OCI-LY7 (cell line): ENCODE measurements around the gene CELF4. TPM values are rescaled to one million over a fixed set of nuclear protein-coding genes. Genes with fewer than 3 reads are reported as not detected.

Source experiments
- BruUV-seq: library from RNA; stranded (reverse); fragments of 400-500 nt; replicated peaks from 2 replicates; lab custom pipeline; 2021; lab: Mats Ljungman, UMichigan
- CTCF ChIA-PET: fragments of 300-600 bp; sonication (Branson Sonifier 250); formaldehyde crosslinking; loops from one replicate; lab custom pipeline; 2022; ENCODE audit warnings: antibody characterized with exemption; ENCODE audit not compliant: unreplicated experiment; lab: Charles Lee
- POLR2A ChIA-PET: fragments of 300-600 bp; sonication (Branson Sonifier 250); formaldehyde crosslinking; loops from one replicate; lab custom pipeline; 2022; ENCODE audit warnings: antibody characterized with exemption; lab: Charles Lee
- DNase-seq: peaks from one replicate; pipeline ENCODE4 v3.0.0-alpha.2; 2015; ENCODE audit warnings: low spot score
- H2AFZ ChIP-seq: fragments of 200-600 bp; sonication (generic), shearing (Covaris generic); 2 replicates; pipeline ENCODE4 v1.6.1; 2014; ENCODE audit warnings: mild to moderate bottlenecking, antibody characterized with exemption, low read length, moderate library complexity
- H3K27ac ChIP-seq: fragments of 200-600 bp; sonication (generic); 2 replicates; pipeline ENCODE4 v1.5.1; 2014; ENCODE audit warnings: mixed run types, low read depth, mild to moderate bottlenecking, moderate library complexity, low read length, inconsistent platforms; ENCODE audit not compliant: poor library complexity, severe bottlenecking
- H3K36me3 ChIP-seq: fragments of 200-600 bp; sonication (generic); 2 replicates; pipeline ENCODE4 v1.6.1; 2014; ENCODE audit warnings: mild to moderate bottlenecking, antibody characterized with exemption, low read length, moderate library complexity, mixed read lengths; ENCODE audit not compliant: insufficient read depth
- H3K4me1 ChIP-seq: fragments of 200-600 bp; sonication (generic); 2 replicates; pipeline ENCODE4 v1.5.1; 2014; ENCODE audit warnings: mild to moderate bottlenecking, low read length; ENCODE audit not compliant: insufficient read depth, poor library complexity, severe bottlenecking
- H3K4me2 ChIP-seq: fragments of 200-600 bp; sonication (generic); 2 replicates; pipeline ENCODE4 v1.6.1; 2014; ENCODE audit warnings: mild to moderate bottlenecking, low read length
- H3K4me3 ChIP-seq: fragments of 200-600 bp; sonication (generic); 2 replicates; pipeline ENCODE4 v1.5.1; 2014; ENCODE audit warnings: mild to moderate bottlenecking, low read depth, low read length; ENCODE audit not compliant: poor library complexity, severe bottlenecking
- H3K79me2 ChIP-seq: fragments of 200-600 bp; sonication (generic); 2 replicates; pipeline ENCODE4 v1.6.1; 2016; ENCODE audit warnings: low read depth, mild to moderate bottlenecking, low read length, moderate library complexity, mixed read lengths; ENCODE audit not compliant: insufficient read depth
- H3K9me2 ChIP-seq: fragments of 200-600 bp; sonication (generic); 2 replicates; pipeline ENCODE4 v1.6.1; 2016; ENCODE audit warnings: mild to moderate bottlenecking, low read length, mixed read lengths; ENCODE audit not compliant: insufficient read depth
- H3K9me3 ChIP-seq: fragments of 200-600 bp; sonication (generic); 2 replicates; pipeline ENCODE4 v1.6.1; 2014; ENCODE audit warnings: mild to moderate bottlenecking, mixed run types, low read length, mixed read lengths
- H4K20me1 ChIP-seq: fragments of 200-600 bp; sonication (generic); 2 replicates; pipeline ENCODE4 v1.6.1; 2014; ENCODE audit warnings: mild to moderate bottlenecking, antibody characterized with exemption, low read length, moderate library complexity, mixed read lengths; ENCODE audit not compliant: insufficient read depth
- EZH2phosphoT487 ChIP-seq: fragments of 200-600 bp; sonication (generic); IDR thresholded peaks from 2 replicates; pipeline ENCODE4 v1.6.1; 2018; ENCODE audit warnings: low read depth, borderline replicate concordance, mild to moderate bottlenecking, mixed run types, antibody characterized with exemption, low read length, moderate library complexity, mixed read lengths
- intact Hi-C: fragments of 100-400 bp; cut with micrococcal nuclease; formaldehyde crosslinking; loops from one replicate; pipeline ENCODE4 v1.10.0; 2022; ENCODE audit not compliant: unreplicated experiment
- total RNA-seq, 2 experiments: library from RNA; depleted of rRNA in 1 of 2; stranded (reverse); fragments of >200 nt in 1 of 2; shearing (Covaris generic) in 1 of 2; gene quantifications; 2 replicates each; pipeline ENCODE4 v1.2.3, GENCODE V29; 2014 to 2022
- TF ChIP-seq, protein P1 (sequence below): fragments of 200-600 bp; sonication (generic); conservative IDR thresholded peaks from 2 replicates; pipeline ENCODE4 v1.5.1; 2014; ENCODE audit warnings: mild to moderate bottlenecking, antibody characterized with exemption, low read length, moderate library complexity, mixed read lengths

Gene CELF4
- total RNA-seq, 2 experiments from 2014 or later = not detected

DNA sequence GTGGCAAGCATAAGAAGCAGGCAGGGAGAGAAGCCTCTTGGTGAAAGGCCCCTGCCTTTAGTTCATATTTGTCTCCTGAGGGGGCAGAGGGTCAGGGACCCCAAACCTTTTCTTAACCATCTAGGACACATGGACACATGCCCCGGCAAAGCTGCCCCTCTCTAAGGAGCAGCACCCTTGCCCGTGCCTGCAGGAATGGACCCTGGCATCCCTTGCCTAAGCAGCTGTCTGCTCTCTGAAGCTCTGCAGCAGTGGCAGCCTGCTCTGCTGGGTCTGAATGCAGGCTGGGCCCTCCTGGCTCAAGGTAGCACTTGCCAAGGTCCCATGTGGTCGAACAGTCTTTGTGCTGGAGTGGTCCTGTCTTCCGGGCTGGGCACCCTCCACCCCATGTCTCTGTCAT lies 174.4 kb downstream of the CELF4 start:
- ChIA-PET CTCF (no interaction called here), POLR2A (no interaction called here)
- no peaks in the 10 kb centered on the region for H3K9me2 ChIP-seq
- H3K4me3 ChIP-seq = no peak overlapping the region
- BruUV-seq = no TSS peak
- no peaks in the 10 kb centered on the region for H4K20me1 ChIP-seq
- H3K4me2 ChIP-seq = no peak overlapping the region
- TF ChIP-seq, protein P1, sequence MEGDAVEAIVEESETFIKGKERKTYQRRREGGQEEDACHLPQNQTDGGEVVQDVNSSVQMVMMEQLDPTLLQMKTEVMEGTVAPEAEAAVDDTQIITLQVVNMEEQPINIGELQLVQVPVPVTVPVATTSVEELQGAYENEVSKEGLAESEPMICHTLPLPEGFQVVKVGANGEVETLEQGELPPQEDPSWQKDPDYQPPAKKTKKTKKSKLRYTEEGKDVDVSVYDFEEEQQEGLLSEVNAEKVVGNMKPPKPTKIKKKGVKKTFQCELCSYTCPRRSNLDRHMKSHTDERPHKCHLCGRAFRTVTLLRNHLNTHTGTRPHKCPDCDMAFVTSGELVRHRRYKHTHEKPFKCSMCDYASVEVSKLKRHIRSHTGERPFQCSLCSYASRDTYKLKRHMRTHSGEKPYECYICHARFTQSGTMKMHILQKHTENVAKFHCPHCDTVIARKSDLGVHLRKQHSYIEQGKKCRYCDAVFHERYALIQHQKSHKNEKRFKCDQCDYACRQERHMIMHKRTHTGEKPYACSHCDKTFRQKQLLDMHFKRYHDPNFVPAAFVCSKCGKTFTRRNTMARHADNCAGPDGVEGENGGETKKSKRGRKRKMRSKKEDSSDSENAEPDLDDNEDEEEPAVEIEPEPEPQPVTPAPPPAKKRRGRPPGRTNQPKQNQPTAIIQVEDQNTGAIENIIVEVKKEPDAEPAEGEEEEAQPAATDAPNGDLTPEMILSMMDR = no peak
- TF ChIP-seq EZH2phosphoT487 = no peak
- no peaks in the 10 kb centered on the region for H3K9me3 ChIP-seq
- intact Hi-C loops = no loop called here
- H3K27ac ChIP-seq = no peak overlapping the region
- H3K79me2 ChIP-seq = no peaks in the 10 kb centered on the region
- H3K36me3 ChIP-seq = no peaks in the 10 kb centered on the region
- no peaks in the 10 kb centered on the region for H3K4me1 ChIP-seq
- DNase-seq = no peak
- no peak overlapping the region for H2AFZ ChIP-seq

DNA sequence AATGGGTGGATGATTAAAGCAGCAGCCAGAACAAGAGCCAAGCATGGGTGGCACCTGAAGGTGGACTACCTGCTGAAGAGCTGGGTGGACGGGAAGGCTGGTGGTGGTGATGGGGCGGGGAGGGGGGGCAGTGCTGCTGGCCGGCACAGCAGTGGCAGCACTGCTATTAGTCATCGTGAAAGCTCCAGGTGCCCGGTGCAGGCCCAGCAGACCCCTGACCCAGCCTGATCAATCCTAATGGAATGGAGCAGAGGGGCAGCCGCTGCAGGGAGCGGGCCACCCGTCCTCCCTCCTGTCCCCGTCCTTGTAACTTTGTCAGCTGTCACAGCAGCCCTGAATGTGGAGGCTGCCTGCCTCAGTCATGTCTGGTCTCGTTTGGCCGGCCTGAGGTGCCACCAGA lies 174.9 kb downstream of the CELF4 start:
- Histone ChIP-seq H3K27ac (no peak overlapping the region), H3K9me2 (no peaks in the 10 kb centered on the region), H3K4me2 (no peak overlapping the region), H3K9me3 (no peaks in the 10 kb centered on the region), H3K4me1 (no peaks in the 10 kb centered on the region), H2AFZ (no peak overlapping the region), H3K79me2 (no peaks in the 10 kb centered on the region), H3K36me3 (no peaks in the 10 kb centered on the region), H3K4me3 (no peak overlapping the region), H4K20me1 (no peaks in the 10 kb centered on the region)
- no peak for DNase-seq
- ChIA-PET CTCF (no interaction called here), POLR2A (no interaction called here)
- intact Hi-C loops = no loop called here
- TF ChIP-seq, protein P1 = no peak
- no peak for TF ChIP-seq EZH2phosphoT487
- no TSS peak for BruUV-seq

DNA sequence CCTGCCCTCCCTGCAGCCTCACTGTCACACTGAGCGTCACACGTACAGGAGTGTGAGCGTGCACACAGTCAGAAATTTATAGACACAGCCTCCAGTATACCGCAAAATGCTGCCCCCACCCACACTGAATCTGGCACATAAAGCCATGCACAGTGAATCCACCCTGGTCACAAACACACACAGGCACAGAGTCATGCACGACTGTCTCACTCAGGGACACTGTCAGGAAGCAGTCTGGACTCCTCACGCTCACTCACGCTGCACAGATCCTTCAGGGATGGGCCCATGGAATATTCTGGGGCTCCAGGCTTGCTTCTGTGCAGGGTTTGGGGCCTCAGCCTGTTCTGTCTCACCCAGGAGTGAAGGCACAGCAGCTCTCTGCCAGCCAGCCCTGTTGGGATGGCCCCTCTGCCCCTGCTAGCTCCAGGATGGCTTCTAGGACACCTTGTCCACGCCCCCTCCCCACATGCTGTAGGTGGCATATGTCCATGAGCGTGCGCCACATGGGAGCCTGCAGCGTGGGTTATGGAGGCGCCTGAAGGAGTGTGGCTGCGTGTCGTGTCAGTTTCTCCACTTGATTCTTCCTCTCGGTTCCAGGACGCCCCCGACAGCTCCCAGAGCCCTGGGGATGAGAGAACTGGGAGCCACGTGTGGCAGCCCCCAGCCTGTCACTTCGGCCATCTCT lies 175.8 kb downstream of the CELF4 start:
- Histone ChIP-seq H3K79me2 (no peaks in the 10 kb centered on the region), H2AFZ (no peak overlapping the region), H3K4me3 (no peak overlapping the region), H3K9me3 (no peaks in the 10 kb centered on the region), H3K4me2 (no peak overlapping the region), H3K4me1 (no peaks in the 10 kb centered on the region), H3K36me3 (no peaks in the 10 kb centered on the region), H4K20me1 (no peaks in the 10 kb centered on the region), H3K9me2 (no peaks in the 10 kb centered on the region), H3K27ac (no peak overlapping the region)
- intact Hi-C loops = loop anchor here (5.0 kb wide), 1 partner anchor 147 kb away; no protein-coding TSS in a partner anchor
- CTCF ChIA-PET = no interaction called here
- DNase-seq = no peak
- POLR2A ChIA-PET = no interaction called here
- TF ChIP-seq EZH2phosphoT487 = no peak
- TF ChIP-seq, protein P1 = no peak
- no TSS peak for BruUV-seq
